Amniotic stem cell (primary cell): ENCODE measurements around the gene FIGNL1.
A peak's percentile ranks its signal among the peaks of the same experiment; 100 is the strongest.

ENCODE experiments used
- DNase-seq: peaks from one replicate; lab custom pipeline; 2025; lab: John Stamatoyannopoulos, UW

FIGNL1 gene

DNA sequence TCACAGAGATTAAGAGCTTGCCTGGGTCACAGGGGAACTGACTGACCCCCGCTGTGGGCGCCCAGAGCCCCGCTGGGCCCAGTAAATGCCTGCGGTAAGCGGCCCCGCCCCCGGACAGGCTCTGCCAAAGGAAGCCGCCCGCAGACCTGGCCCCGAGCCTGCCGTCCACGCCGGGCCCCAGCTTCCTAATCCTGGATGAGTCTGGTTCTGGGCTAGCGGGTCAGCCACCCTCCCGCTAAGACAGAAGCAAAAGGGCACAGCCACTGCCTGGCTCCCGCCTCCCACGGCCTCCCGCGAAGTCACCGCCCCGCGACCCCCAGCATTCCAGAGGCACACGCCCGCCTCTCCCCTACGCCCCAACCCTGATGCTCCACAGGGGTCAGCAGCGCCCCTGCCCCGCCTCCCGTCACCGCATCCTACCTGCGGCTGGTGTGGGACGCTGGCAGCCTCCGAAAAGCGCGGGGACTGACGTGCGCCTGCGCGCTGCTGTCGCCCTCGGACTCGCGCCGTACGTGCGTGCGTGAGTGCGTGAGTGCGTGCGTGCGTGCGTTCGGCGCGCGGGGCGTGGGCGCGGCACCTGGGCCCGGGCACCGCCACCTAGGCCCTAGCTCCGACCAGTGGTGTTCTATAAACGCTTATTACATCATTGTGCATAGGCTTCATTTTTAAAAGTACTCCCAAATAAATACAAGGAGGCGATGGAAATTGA lies at the start of gene FIGNL1:
TSS of gene FIGNL1 (minus strand) at position 470 of the 709 bp plus-strand sequence. CDS start 3,063 bp downstream, outside the sequence.
- peak; percentile 17 for DNase-seq

GRCh38 chr7:50499092-50499491 lies 48.9 kb upstream of the FIGNL1 start:
- DNase-seq = no peak

- peak; percentile 1 for DNase-seq
These were observed 47.8 kb upstream of the FIGNL1 start for GRCh38 chr7:50497968-50498367.

GRCh38 chr7:50497068-50497642 lies 47.0 kb upstream of the FIGNL1 start:
- DNase-seq = peak; percentile 11

- no peak for DNase-seq
These were observed 46.4 kb upstream of the FIGNL1 start for GRCh38 chr7:50496569-50496968.

- DNase-seq = no peak
These were observed 45.6 kb upstream of the FIGNL1 start for GRCh38 chr7:50495746-50496145.

DNA sequence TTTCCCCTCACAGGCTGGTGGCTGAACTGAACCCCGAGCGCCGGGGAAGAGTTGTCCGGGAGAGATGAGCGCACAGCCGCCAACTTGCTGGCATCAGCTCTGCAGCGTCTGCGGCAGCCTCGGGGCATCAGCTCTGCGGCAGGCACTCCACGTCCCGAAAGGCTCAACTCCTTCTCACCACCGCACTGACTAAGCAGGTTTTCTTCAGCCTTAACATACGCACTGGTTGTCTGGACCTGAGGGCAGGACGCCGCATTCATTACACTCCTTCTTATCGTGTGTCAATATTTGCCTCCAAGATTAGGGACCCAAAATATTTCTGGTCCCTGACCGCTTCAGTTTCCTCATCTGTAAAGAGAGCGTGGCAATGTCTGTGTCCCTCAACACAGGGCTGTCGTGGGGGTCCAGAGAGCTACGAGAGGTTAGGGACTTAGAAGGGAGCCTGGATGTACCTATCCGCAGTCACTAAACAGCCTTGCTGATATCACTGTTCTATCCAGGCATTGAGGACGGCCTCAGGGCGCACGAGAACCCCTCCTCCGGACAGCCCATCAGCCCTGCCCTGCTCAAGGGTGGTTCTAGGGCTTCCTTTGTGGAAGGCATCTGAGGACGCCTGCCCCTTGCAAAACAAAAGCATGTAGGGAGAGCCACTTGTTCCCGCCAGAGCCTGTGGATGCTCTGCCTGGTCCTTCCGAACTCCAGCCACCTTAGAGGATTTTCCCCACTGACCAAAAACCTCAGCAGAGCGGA lies 42.8 kb upstream of the FIGNL1 start:
- no peak for DNase-seq

DNA sequence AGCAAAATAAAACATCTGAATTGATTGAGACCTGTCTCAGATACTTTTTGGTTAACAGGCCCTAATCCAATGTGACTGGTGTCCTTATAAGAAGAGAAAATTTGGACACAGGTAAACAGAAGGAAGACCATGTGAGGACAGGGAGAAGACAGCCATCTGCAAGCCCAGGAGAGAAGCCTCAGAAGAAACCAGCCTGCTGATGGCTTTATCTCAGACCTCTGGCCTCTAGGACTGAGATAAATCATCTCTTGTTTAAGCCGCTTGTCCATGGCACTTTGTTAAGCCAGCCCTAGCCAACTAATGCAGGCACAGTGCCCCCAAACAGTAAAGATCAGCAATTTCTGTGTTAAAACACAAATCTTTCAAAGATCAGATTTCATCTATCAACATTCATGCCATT lies 41.8 kb upstream of the FIGNL1 start:
- DNase-seq = no peak

DNA sequence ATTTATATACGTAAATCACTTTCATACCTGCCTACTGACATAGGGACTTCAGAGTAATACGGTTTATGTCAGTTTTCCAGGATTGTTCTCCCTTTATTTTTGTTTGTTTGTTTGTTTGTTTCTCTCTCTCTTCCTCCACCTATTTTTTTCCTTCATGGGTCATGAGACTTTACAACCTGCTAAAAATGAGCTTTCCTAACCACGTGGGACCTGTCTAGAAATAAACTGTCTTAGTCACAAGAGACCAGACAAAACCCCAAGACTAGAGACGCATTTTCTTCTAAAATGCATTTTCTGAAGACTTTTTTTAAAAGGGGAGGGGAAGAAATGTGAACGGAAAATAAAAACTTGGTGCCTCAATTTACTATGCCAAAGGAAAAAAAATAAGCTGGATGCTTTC lies 41.1 kb upstream of the FIGNL1 start:
- no peak for DNase-seq

DNA sequence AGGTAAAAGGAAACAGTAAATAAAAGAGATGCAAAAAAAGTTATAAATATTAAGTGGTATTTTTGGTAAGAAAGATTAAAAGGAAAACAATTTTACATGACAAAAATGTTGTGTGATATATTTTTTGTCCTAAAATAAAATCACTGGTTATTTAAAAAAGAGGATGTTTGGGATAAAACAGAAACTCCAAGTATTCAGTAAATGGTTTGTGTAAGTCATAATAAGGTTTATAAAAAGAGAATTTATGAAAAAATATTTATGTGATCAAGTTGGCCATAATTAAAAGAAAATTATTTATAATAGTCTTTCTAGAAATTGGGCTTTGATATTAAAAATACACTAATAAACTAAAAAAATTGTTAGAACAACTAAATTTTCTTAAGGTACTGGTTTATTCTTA lies 38.2 kb upstream of the FIGNL1 start:
- no peak for DNase-seq

DNA sequence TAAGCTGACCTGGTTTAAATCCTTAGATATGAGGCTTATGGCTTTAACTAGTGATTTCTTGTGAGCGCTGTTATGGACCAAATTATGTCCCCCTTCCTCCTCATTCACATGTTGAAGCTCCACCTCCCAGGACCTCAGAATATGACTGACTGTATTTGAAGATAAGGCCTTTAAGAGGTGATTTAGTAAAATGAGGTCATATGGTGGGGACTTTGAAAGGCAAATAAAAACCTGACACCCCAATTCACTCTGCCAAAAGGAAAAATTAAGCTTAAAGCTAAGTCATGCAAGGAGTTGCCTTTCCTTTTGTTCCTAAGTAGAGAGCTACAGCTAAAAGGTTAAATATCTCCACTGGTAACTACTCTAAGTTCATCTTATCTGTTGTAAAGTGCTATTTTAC lies 36.4 kb upstream of the FIGNL1 start:
- no peak for DNase-seq

DNA sequence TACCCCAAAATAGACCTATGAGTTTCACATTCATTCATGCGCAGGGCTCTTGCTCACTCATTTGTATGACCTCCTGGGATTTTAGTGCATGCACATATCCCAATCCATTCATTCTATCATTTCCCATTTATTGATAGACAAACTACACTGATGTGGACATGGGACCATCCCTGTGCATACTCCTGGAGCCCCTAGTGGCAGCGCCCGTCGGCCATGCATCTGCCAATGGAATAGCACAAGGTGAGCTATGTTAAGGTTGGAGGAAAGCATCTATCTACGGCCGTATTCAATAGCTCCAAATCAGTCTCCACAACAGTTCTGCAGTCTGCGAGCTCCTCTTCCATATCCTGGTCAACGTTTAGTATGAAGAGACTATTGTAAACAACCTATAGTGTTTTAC lies 31.7 kb upstream of the FIGNL1 start:
- DNase-seq = no peak

GRCh38 chr7:50480797-50481196 lies 30.6 kb upstream of the FIGNL1 start:
- DNase-seq = no peak

DNA sequence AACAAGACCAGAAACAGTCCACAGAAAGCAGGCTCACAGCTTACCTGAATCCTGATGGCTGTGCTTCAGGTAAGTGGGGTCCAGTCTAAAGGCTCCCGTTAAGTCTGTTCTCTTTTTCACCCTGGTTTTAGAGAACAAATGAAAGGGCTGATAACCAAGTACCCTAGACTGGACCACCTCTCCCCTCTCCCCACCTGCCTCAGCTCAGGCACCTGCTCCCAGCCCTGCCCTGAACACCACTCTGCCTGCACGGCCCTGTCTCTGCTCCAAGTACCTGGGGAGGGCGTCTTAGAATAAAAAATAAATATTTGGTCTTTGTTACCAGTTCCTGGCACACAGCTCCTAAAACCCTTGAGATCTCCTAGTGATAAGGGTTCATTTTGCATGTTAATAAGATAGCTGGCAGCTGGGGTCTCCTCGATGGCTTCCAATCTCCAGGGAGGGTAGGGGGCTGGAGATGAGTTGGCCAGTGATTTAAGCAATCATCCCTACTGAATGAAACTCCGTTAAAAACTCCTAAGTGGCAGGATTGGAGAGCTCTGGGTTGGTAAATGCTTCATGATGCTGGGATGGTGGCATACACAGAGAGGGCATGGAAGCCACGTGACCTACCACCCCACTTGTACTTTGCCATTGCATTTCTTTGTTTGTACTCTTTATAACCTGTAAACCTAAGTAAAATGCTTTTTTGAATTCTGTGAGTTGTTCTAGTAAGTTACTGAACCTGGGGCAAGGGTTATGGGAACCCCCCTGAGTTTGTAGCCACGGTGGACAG lies 29.8 kb upstream of the FIGNL1 start:
- DNase-seq = no peak

GRCh38 chr7:50477640-50478039 lies 27.5 kb upstream of the FIGNL1 start:
- no peak for DNase-seq

DNA sequence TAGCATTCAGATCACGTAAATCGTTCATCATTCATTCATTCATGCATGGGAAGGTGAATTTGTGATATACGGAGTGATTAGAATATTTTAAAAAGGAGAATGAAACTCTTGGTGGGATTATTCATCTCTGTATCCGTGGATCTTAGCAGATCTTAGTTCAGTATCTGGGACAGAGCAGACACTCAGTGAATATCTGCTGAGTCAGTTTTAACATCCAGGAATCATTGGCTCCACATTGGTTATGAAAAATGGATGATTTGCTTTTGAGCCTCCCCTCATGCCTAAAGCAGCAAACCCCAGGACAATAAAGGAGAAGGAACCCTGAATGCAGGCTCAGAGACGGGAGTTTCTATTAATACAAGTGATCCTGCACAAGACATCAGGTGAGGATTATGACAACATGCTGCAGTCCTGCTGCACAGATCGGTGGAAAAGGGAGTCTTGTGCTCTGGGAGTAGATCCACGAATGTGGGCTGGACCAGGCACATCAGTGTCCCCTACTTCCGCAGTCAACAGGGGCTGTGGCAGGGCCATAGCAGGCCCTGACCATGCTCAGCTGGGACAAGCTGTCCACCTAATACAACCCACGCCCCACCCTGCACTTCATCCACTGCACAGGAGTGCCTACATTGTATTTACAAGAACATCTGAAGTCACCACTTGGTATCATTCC lies 26.9 kb upstream of the FIGNL1 start:
- DNase-seq = no peak

DNA sequence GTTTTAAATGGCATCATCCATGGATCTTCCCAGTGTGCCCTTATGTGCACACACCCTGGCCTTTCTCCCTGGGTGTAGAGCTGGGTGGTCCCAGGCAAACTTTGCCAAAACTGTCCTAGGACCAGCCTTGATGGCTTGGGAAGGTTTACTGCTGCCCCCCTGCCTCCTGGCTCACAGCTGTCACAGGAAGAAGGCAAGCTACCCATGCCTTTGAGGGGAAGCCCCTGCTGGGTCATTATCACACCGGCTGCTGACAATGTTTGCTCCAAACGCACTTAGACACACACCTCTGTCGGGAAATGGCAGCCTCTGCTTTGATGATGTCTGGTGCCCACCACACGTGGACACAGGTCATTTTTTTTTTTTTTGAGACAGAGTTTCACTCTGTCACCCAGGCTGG lies 25.2 kb upstream of the FIGNL1 start:
- no peak for DNase-seq

DNA sequence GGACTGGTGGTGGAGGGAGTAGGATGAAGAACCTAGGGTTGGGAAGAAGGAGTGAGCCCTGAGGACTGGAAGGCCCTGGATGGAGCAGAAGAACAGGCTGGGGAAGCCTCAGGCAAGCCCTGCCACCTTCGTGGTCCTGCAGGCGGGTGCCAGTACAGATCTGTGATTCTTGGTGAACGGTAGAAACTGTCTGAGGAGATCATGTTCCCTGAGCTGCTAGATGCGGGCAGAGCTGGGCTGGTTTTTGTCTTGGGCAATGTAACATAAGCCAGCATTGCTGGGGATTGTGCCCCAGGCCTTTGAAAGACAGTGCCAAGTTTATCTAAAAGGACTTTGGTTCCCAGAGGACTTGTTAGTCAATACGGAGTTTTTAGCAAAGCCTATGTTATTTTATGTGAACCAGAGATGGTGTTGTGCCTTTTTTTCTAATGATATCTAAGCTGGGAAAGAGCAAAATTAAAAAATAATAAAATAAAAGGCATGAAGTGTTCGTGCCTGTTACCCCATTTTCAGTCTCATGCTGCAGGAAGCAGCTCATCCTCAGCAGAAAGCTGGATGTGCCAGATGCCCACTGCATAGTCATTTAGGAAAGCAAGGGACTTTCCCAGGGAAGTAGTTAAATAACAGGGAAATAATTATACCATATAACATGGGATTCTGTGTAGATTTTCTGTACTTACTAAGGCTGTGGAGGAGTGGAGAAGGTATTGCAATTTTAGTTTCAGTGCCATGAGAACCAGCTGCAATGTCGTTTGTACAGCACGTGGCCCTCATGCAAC lies 24.4 kb upstream of the FIGNL1 start:
- no peak for DNase-seq

DNA sequence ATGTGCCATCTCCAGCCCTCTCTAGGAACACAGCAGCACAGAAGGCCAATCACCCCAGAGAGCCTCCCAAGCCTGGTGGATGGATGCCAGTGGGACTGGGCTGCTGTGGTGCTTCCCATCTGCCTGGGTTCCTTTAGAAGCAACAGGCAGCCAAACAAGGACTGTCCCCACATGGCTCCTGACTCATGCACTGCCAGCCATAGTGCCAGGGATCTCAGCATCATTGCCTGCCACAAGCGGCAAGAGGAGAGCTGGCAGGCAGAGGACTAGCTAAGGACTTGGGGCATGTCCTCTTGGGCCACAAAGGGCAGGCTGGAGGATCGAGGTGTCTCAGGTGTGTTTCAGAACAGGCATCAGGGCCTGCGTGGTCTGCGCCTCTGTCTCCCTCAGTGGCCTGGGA lies 23.4 kb upstream of the FIGNL1 start:
- no peak for DNase-seq

- no peak for DNase-seq
These were observed 22.3 kb upstream of the FIGNL1 start for GRCh38 chr7:50472427-50472826.

GRCh38 chr7:50471970-50472369 lies 21.8 kb upstream of the FIGNL1 start:
- DNase-seq = no peak
